Sigmoid colon (tissue), 7 donors: ENCODE data around the gene PRPF31. TPM values are rescaled to one million over a fixed set of nuclear protein-coding genes. Genes with fewer than 3 reads are reported as not detected.

Source experiments
- DNase-seq: peaks from one replicate; pipeline ENCODE4 v3.0.0-alpha.2; 2019
- H3K27ac ChIP-seq, 4 donors: fragments of 200-600 bp; sonication (generic); one replicate each; pipeline ENCODE4 v1.5.1; 2016 to 2019; ENCODE audit warnings: mild to moderate bottlenecking in 1 of 4
- H3K27me3 ChIP-seq, 3 donors: fragments of 200-600 bp; sonication (generic); one replicate each; pipeline ENCODE4 v1.5.1; 2019; ENCODE audit warnings: mild to moderate bottlenecking in 1 of 3
- H3K36me3 ChIP-seq, 4 donors: fragments of 200-600 bp; sonication (generic); one replicate each; pipeline ENCODE4 v1.5.1; 2016 to 2019
- H3K4me1 ChIP-seq, 4 donors: fragments of 200-600 bp; sonication (generic); one replicate each; pipeline ENCODE4 v1.5.1; 2017 to 2019
- H3K4me3 ChIP-seq, 4 donors: fragments of 200-600 bp; sonication (generic); one replicate each; pipeline ENCODE4 v1.5.1; 2017 to 2019; ENCODE audit warnings: mild to moderate bottlenecking in 2 of 4, moderate library complexity in 1 of 4
- H3K9me3 ChIP-seq, 4 donors: fragments of 200-600 bp in 3 of 4; sonication (generic) in 3 of 4; one replicate each; pipeline versions ENCODE4 v1.5.1 to v1.6.1; 2013 to 2019
- EP300 ChIP-seq, 4 donors: sonication (generic); formaldehyde crosslinking; IDR thresholded peaks; one replicate each; pipeline ENCODE4 v1.6.1; 2017; ENCODE audit warnings: antibody characterized with exemption in 4 of 4
- POLR2A ChIP-seq, 2 donors: fragments of 450-650 bp; IDR thresholded peaks; one replicate each; pipeline ENCODE4 v1.6.1; 2016; ENCODE audit warnings: antibody characterized with exemption in 2 of 2, mild to moderate bottlenecking in 2 of 2, moderate library complexity in 2 of 2
- POLR2AphosphoS5 ChIP-seq, 4 donors: sonication (generic); formaldehyde crosslinking; IDR thresholded peaks; one replicate each; pipeline ENCODE4 v1.6.1; 2017; ENCODE audit warnings: antibody characterized with exemption in 4 of 4
- WGBS, 2 donors: extraction: QIAGEN DNeasy Blood & Tissue Kit; methylation state at CpG; one replicate each; pipeline ENCODE4 v1.1.7; 2013; 5-methylcytosine and 5-hydroxymethylcytosine counted together
- intact Hi-C: fragments of 100-400 bp; cut with DNase I; formaldehyde crosslinking; loops from one replicate; pipeline ENCODE4 v1.15.1; 2023
- polyA plus RNA-seq, 3 donors: library from polyadenylated mRNA; stranded (reverse); fragments of 200-250 nt; gene quantifications; one replicate each; pipeline ENCODE4 v1.2.3, GENCODE V29; 2013
- total RNA-seq, 4 donors: library from RNA; depleted of rRNA; stranded (reverse); fragments of >200 nt; gene quantifications; one replicate each; pipeline ENCODE4 v1.1.0, GENCODE V29; 2016
- TF ChIP-seq, protein P1 (sequence below), 4 experiments: fragments of 450-650 bp in 3 of 4; fragments of 200-600 bp in 1 of 4; IDR thresholded peaks; one replicate each; pipeline ENCODE4 v1.5.1; 2016 to 2019; ENCODE audit warnings: antibody characterized with exemption in 4 of 4, mild to moderate bottlenecking in 3 of 4, moderate library complexity in 2 of 4
- donor health status: healthy with polysubstance abuse.
- donor health status: Bipolar disorder and iron deficiency.
- donor health status: healthy.

PRPF31 gene
- total and polyA plus RNA-seq, 7 donors = 25.0 to 60.9 (median 51.0) TPM

DNA sequence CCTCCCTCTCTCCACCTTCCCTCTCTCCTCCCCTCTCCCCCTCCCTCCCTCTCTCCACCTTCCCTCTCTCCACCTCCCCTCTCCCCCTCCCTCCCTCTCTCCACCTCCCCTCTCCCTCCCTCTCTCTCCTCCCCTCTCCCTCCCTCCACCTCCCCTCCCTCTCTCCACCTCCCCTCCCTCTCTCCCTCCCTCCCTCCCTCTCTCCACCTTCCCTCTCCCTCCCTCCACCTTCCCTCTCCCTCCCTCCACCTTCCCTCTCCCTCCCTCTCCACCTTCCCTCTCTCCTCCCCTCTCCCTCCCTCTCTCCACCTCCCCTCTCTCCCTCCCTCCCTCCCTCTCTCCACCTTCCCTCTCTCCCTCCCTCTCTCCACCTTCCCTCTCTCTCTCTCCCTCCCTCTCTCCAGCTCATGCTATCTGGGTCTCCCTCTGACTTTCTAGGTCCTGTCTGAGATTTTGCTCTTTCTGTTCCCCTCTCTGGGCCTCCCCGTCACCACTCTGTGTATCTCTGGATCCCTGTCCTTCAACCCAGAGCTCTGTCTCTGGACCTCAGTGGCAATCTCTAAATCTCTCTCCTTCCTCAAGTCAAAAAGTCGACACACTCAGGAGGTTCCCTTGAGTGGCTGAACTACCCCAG is 18.5 kb downstream of the PRPF31 start:
- Histone ChIP-seq H3K36me3 (peaks cover 6 to 37% (median 8%) of the 10 kb centered on the region in 4 donors), H3K27ac (no peak overlapping the region), H3K4me3 (no peak overlapping the region), H3K27me3 (no peaks in the 10 kb centered on the region), H3K4me1 (peaks cover 0 to 24% (median 19%) of the 10 kb centered on the region in 4 donors), H3K9me3 (no peaks in the 10 kb centered on the region)
- intact Hi-C loops = no loop called here
- TF ChIP-seq, protein P1, sequence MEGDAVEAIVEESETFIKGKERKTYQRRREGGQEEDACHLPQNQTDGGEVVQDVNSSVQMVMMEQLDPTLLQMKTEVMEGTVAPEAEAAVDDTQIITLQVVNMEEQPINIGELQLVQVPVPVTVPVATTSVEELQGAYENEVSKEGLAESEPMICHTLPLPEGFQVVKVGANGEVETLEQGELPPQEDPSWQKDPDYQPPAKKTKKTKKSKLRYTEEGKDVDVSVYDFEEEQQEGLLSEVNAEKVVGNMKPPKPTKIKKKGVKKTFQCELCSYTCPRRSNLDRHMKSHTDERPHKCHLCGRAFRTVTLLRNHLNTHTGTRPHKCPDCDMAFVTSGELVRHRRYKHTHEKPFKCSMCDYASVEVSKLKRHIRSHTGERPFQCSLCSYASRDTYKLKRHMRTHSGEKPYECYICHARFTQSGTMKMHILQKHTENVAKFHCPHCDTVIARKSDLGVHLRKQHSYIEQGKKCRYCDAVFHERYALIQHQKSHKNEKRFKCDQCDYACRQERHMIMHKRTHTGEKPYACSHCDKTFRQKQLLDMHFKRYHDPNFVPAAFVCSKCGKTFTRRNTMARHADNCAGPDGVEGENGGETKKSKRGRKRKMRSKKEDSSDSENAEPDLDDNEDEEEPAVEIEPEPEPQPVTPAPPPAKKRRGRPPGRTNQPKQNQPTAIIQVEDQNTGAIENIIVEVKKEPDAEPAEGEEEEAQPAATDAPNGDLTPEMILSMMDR (IDR thresholded peaks at IDR 0.05) = no peak
- no peak for TF ChIP-seq EP300 (IDR thresholded peaks at IDR 0.05)
- no peak for DNase-seq
- 74 to 76% methylated on average over 2 of the region's 2 CpGs for WGBS, 2 donors

DNA sequence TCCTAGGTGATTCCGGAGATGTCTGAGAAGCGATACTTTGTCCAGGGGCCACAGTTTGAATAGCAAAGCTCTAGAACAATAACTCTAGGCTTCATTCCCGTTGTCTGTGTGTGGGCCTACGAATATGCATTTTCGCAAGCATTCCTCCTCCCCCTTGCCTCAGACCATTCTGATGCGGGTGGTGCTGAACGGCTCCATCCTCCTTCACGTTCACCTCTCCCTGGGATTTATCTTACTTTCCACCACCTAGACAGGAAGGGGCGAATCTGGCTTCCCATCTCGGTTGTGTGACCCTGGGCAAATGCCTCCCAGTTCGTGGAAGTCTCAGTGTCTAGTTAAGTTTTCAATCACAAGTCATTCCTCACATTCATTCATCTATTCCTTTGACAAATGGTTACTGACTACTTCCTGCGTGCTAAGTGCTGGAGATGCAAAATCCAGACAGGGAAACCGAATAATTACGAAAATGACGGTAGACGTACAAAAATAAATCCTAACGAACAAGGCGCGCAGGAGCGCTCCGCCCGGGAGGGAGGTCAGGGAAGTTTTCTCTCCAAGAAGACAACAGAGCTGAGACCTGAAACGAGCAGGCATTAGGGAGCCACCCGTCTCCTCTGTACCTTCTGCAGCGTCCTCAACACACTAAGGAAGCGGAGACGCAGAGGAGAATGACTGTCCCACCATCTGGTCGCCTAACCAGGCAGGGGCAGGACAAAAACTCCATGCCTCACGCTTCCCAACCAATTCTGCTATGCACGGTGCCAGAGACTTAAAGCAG is 20.7 kb downstream of the PRPF31 start:
- TF ChIP-seq POLR2A (IDR thresholded peaks at IDR 0.05) = no peak
- no peak for TF ChIP-seq EP300 (IDR thresholded peaks at IDR 0.05)
- TF ChIP-seq, protein P1 (IDR thresholded peaks at IDR 0.05) = no peak
- no peak for TF ChIP-seq POLR2AphosphoS5 (IDR thresholded peaks at IDR 0.05)
- Histone ChIP-seq H3K9me3 (no peaks in the 10 kb centered on the region), H3K4me3 (peak overlapping the region; percentile 7 to 53 (median 43)), H3K27me3 (no peaks in the 10 kb centered on the region), H3K27ac (peak overlapping the region; percentile 57 to 76 (median 70)), H3K36me3 (peaks cover 0 to 19% (median 0%) of the 10 kb centered on the region in 4 donors), H3K4me1 (peaks cover 0 to 45% (median 41%) of the 10 kb centered on the region in 4 donors)
- intact Hi-C loops = loop anchor here (2.0 kb wide), 1 partner anchor 21 kb away; the partner anchor contains the start of genes PRPF31 and TFPT
- WGBS, 2 donors = 2 to 6% methylated on average over 30 of the region's 30 CpGs
- no peak for DNase-seq

DNA sequence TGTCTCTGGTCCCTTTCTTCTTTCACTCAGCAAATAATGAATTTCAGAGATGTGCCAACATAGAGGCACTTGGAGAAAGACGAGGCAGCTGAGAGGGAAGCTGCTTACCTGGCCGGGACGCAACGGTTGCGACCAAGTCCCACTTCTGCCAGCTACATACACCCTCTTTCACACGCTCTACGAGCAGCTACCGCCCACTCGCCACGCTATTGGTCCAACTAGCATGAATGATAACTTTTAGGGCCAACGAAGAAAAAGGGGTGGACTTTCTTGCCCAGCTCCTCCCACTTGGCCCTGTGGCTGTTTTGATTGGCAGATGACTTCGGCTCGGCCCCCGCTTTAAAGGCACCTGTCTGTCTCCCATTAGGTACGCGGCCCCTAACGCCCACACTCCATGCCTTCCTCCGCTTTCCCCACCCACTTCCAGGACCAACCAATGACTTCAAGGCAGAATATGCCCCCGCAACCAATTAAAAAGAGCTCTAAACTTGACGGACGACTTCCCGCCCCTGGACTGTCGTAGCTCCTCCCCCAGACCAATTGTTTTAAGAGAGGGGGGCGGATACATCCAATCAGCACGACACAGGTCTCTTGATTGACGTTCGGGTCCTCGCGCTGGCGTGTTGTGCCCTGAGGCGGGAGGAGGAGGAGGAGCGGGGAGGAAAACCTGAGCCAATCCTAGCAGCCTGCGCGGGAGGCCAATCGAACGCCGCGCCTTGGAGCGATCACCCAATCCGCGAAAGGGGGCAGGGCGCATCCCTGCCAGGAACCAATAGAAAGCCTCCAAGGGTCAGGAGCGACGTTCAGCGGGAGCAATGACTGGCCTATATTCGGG is 21.5 kb downstream of the PRPF31 start:
- Histone ChIP-seq H3K4me1 (peaks cover 0 to 51% (median 44%) of the 10 kb centered on the region in 4 donors), H3K27ac (peak overlapping the region; percentile 96 to 99 (median 96))
- intact Hi-C loops = loop anchor here (2.0 kb wide), 1 partner anchor 22 kb away; the partner anchor contains the start of genes PRPF31 and TFPT

More for the DNA sequence above, 21.5 kb downstream of the PRPF31 start:
- Histone ChIP-seq H3K36me3 (peaks cover 0 to 18% (median 0%) of the 10 kb centered on the region in 4 donors), H3K27me3 (no peaks in the 10 kb centered on the region), H3K9me3 (no peaks in the 10 kb centered on the region), H3K4me3 (peak overlapping the region; percentile 99 to 100 (median 100))
- peak; percentile 100 for DNase-seq
- TF ChIP-seq, protein P1 (IDR thresholded peaks at IDR 0.05) = no peak
- TF ChIP-seq EP300 (IDR thresholded peaks at IDR 0.05) = no peak
- peak; percentile 7 to 66 (median 32) for TF ChIP-seq POLR2AphosphoS5 (IDR thresholded peaks at IDR 0.05)
- peak in 1 of 2 donors; percentile 38 for TF ChIP-seq POLR2A (IDR thresholded peaks at IDR 0.05)
- WGBS, 2 donors = 1% methylated on average over 46 of the region's 46 CpGs
